Endothelial cell of umbilical vein (primary cell): ENCODE data around the gene EHMT1. TPM values are rescaled to one million over a fixed set of nuclear protein-coding genes. Genes with fewer than 3 reads are reported as not detected.

Source experiments
- BruUV-seq: library from RNA; stranded (reverse); fragments of 400-500 nt; replicated peaks from 2 replicates; lab custom pipeline; 2021; lab: Mats Ljungman, UMichigan
- CTCF ChIA-PET: fragments of 300-600, 350-600 bp; sonication (Branson Sonifier 250); formaldehyde crosslinking; loops from one replicate; lab custom pipeline; 2021; ENCODE audit warnings: antibody characterized with exemption, inconsistent platforms; lab: Charles Lee
- POLR2A ChIA-PET: fragments of 300-600, 350-600 bp; sonication (Branson Sonifier 250); formaldehyde crosslinking; loops from one replicate; lab custom pipeline; 2021; ENCODE audit warnings: antibody characterized with exemption, inconsistent platforms; lab: Charles Lee
- DNase-seq: peaks from one replicate; pipeline ENCODE4 v3.0.0-alpha.2; 2011; ENCODE audit warnings: low read depth, low spot score
- FAIRE-seq: peaks from 2 replicates; lab custom pipeline; 2011; peaks lifted over from hg19 to GRCh38; lab: Jason Lieb, UNC
- H2AFZ ChIP-seq: 2 replicates; pipeline ENCODE4 v1.6.0; 2012; ENCODE audit warnings: low read depth, low read length, control low read depth, inconsistent platforms
- H3K27ac ChIP-seq: 2 replicates; pipeline ENCODE4 v1.5.1; 2011; ENCODE audit warnings: low read depth, mild to moderate bottlenecking, control low read depth, low read length, moderate library complexity; ENCODE audit not compliant: insufficient read depth
- H3K27me3 ChIP-seq, 2 experiments: 2 replicates each; pipeline versions ENCODE4 v1.6.0 to v1.6.1; 2011; ENCODE audit warnings: low read length in 2 of 2, mixed read lengths in 1 of 2; ENCODE audit not compliant: control insufficient read depth in 2 of 2, insufficient read depth in 2 of 2
- H3K36me3 ChIP-seq, 2 experiments: 2 replicates in 1 of 2; 3 replicates in 1 of 2; pipeline ENCODE4 v1.5.1; 2011; ENCODE audit warnings: low read length in 2 of 2, mild to moderate bottlenecking in 1 of 2, moderate library complexity in 1 of 2; ENCODE audit not compliant: control insufficient read depth in 2 of 2, insufficient read depth in 2 of 2; ENCODE audit errors: extremely low read depth in 1 of 2
- H3K4me1 ChIP-seq: 3 replicates; pipeline ENCODE4 v1.5.1; 2011; ENCODE audit warnings: mild to moderate bottlenecking, low read length; ENCODE audit not compliant: control insufficient read depth, insufficient read depth; ENCODE audit errors: extremely low read depth
- H3K4me2 ChIP-seq: 2 replicates; pipeline ENCODE4 v1.6.1; 2011; ENCODE audit warnings: low read length, control low read depth, mixed read lengths; ENCODE audit not compliant: insufficient read depth
- H3K4me3 ChIP-seq, 3 experiments: fragments of 200-600 bp in 1 of 3; sonication (generic), shearing (Covaris generic) in 1 of 3; replicated peaks in 1 of 3; 2 replicates each; pipeline ENCODE4 v1.5.1; 2011 to 2016; ENCODE audit warnings: control low read depth in 3 of 3, low read length in 3 of 3, mild to moderate bottlenecking in 2 of 3, inconsistent platforms in 1 of 3, low read depth in 1 of 3, moderate library complexity in 1 of 3; ENCODE audit not compliant: insufficient read depth in 1 of 3
- H3K79me2 ChIP-seq: 2 replicates; pipeline ENCODE4 v1.6.0; 2012; ENCODE audit warnings: low read length, inconsistent platforms; ENCODE audit not compliant: control insufficient read depth, insufficient read depth
- H3K9ac ChIP-seq: replicated peaks from 2 replicates; pipeline ENCODE3; 2011; ENCODE audit warnings: low read length, control low read depth; ENCODE audit not compliant: insufficient read depth; ENCODE audit errors: extremely low read depth
- H3K9me1 ChIP-seq: replicated peaks from 3 replicates; pipeline ENCODE4 v1.6.0; 2011; ENCODE audit warnings: mild to moderate bottlenecking, low read length; ENCODE audit not compliant: control insufficient read depth, insufficient read depth; ENCODE audit errors: extremely low read depth
- H3K9me3 ChIP-seq: replicated peaks from 2 replicates; pipeline ENCODE4 v1.5.1; 2012; ENCODE audit warnings: low read length, inconsistent platforms; ENCODE audit not compliant: control insufficient read depth, insufficient read depth
- H4K20me1 ChIP-seq: replicated peaks from 2 replicates; pipeline ENCODE3; 2011; ENCODE audit warnings: mild to moderate bottlenecking, low read length; ENCODE audit not compliant: control insufficient read depth, insufficient read depth; ENCODE audit errors: extremely low read depth
- CTCF ChIP-seq, 2 donors: IDR thresholded peaks; 1 replicate in 1 of 2; 2 replicates in 1 of 2; pipeline ENCODE4 v1.5.1; 2011; ENCODE audit warnings: low read length in 2 of 2, mild to moderate bottlenecking in 2 of 2, moderate library complexity in 2 of 2, control low read depth in 1 of 2, inconsistent platforms in 1 of 2, low read depth in 1 of 2; ENCODE audit not compliant: insufficient read depth in 1 of 2; ENCODE audit errors: extremely low read depth in 1 of 2
- EZH2 ChIP-seq: IDR thresholded peaks from 2 replicates; pipeline ENCODE4 v1.6.1; 2012; ENCODE audit warnings: borderline replicate concordance, low read depth, mild to moderate bottlenecking, moderate library complexity, low read length, inconsistent platforms; ENCODE audit not compliant: severe bottlenecking
- FOS ChIP-seq: IDR thresholded peaks from 2 replicates; pipeline ENCODE4 v1.6.1; 2011; ENCODE audit warnings: mild to moderate bottlenecking, low read length, moderate library complexity, borderline replicate concordance; ENCODE audit not compliant: insufficient read depth
- GATA2 ChIP-seq: IDR thresholded peaks from 2 replicates; pipeline ENCODE4 v1.7.0; 2011; ENCODE audit warnings: low read depth, mild to moderate bottlenecking, moderate library complexity, mixed read lengths, low read length; ENCODE audit not compliant: insufficient read length, insufficient read depth
- JUN ChIP-seq: IDR thresholded peaks from 2 replicates; pipeline ENCODE4 v1.6.1; 2011; ENCODE audit warnings: borderline replicate concordance, low read depth; ENCODE audit not compliant: insufficient read length, insufficient read depth
- MAX ChIP-seq: IDR thresholded peaks from 2 replicates; pipeline ENCODE4 v1.6.1; 2011; ENCODE audit not compliant: insufficient read depth, insufficient read length
- MYC ChIP-seq: IDR thresholded peaks from one replicate; pipeline ENCODE4 v1.6.1; 2011; ENCODE audit warnings: mild to moderate bottlenecking, low read depth, low read length
- POLR2A ChIP-seq: IDR thresholded peaks from 2 replicates; pipeline ENCODE4 v1.6.1; 2012; ENCODE audit warnings: low read depth, mild to moderate bottlenecking, control low read depth, low read length
- POLR2AphosphoS5 ChIP-seq: IDR thresholded peaks from 2 replicates; pipeline ENCODE4 v1.6.1; 2012; ENCODE audit warnings: low read depth, mild to moderate bottlenecking, control low read depth, low read length, moderate library complexity; ENCODE audit not compliant: insufficient read depth
- dilution Hi-C: fragments of 300-500 bp; cut with MboI; formaldehyde crosslinking; loops from one replicate; pipeline ENCODE4 v1.15.0; 2019; ENCODE audit warnings: low sequenced_read_pairs; ENCODE audit not compliant: extremely low pct_ligation_motif_present
- intact Hi-C: fragments of 100-400 bp; cut with micrococcal nuclease; formaldehyde crosslinking; loops from one replicate; pipeline ENCODE4 v1.10.0; 2022
- polyA plus RNA-seq, 4 experiments: library from polyadenylated mRNA; depleted of rRNA in 3 of 4; stranded (reverse) in 3 of 4; unstranded in 1 of 4; fragments of >200 nt; gene quantifications; 2 replicates each; pipeline versions ENCODE4 v1.2.1 to v1.2.3, GENCODE V29; 2011 to 2012; ENCODE audit warnings: missing spikeins in 1 of 4
- total RNA-seq: library from RNA; stranded (reverse); gene quantifications from 2 replicates; pipeline ENCODE4 v1.2.3, GENCODE V29; 2021

Gene EHMT1
- total and polyA plus RNA-seq, 2 donors (not counting 3 experiments of a cell fraction or from before 2014, with no cell fraction given), result 48.2 to 104 TPM

- ChIA-PET POLR2A (no interaction called here), CTCF (interaction anchor here (1.1 kb wide), 1 partner anchor 17 kb away, joined by 4 read pairs; no protein-coding TSS in a partner anchor)
- no TSS peak for BruUV-seq
- peaks cover 63% of the 10 kb centered on the region for H3K79me2 ChIP-seq
- no peak overlapping the region for H3K27ac ChIP-seq
- no peak overlapping the region for H3K4me3 ChIP-seq
- no peak overlapping the region for H3K4me2 ChIP-seq
- no peak overlapping the region for H2AFZ ChIP-seq
- FAIRE-seq, result no peak
- H4K20me1 ChIP-seq, result no peaks in the 10 kb centered on the region
- no peaks in the 10 kb centered on the region for H3K9me3 ChIP-seq
- H3K36me3 ChIP-seq, result peaks cover 0 to 2% of the 10 kb centered on the region in 2 experiments
- no peak overlapping the region for H3K9ac ChIP-seq
- H3K27me3 ChIP-seq, result no peaks in the 10 kb centered on the region
- no peaks in the 10 kb centered on the region for H3K4me1 ChIP-seq
- intact Hi-C loops, result no loop called here
- H3K9me1 ChIP-seq, result no peaks in the 10 kb centered on the region
- no peak for DNase-seq
- dilution Hi-C loops, result no loop called here
- no peak for TF ChIP-seq MAX
- no peak for TF ChIP-seq POLR2A
- no peak for TF ChIP-seq POLR2AphosphoS5
- no peak for TF ChIP-seq GATA2
- no peak for TF ChIP-seq CTCF (IDR thresholded peaks at IDR 0.05; ENCODE audit: extremely low read depth in 1 of 2, insufficient read depth in 1 of 2, low read depth in 1 of 2, low read length in 2 of 2)
- no peak for TF ChIP-seq EZH2
- no peak for TF ChIP-seq MYC
- no peak for TF ChIP-seq JUN
- TF ChIP-seq FOS, result no peak
Observed at GRCh38 chr9:137656416-137656815, 37.6 kb downstream of the EHMT1 start.
